LoVo (cell line): ENCODE results near the gene HRH2.
"Not testable (repeated sequence)": the region's sequence is repeated elsewhere in the genome, so short reads cannot be mapped to it uniquely, and the experiment has no call there.

ENCODE experiments used
- DNase-seq: peaks from one replicate; pipeline ENCODE4 v3.0.0-alpha.2; 2016; ENCODE audit warnings: low spot score

The HRH2 gene

GRCh38 chr5:175740014-175740413, 82.1 kb downstream of the HRH2 start:
- DNase-seq, result no peak

- DNase-seq, result no peak
Measured at GRCh38 chr5:175741556-175741955, 83.7 kb downstream of the HRH2 start.

GRCh38 chr5:175742290-175742994, 84.6 kb downstream of the HRH2 start:
- no peak for DNase-seq

GRCh38 chr5:175743676-175744210, 85.9 kb downstream of the HRH2 start:
- DNase-seq, result no peak

GRCh38 chr5:175745210-175745609, 87.3 kb downstream of the HRH2 start:
- no peak for DNase-seq

- DNase-seq, result no peak
Measured at GRCh38 chr5:175746851-175747250, 89.0 kb downstream of the HRH2 start.

- no peak for DNase-seq
Measured at GRCh38 chr5:175747539-175748060, 89.7 kb downstream of the HRH2 start.

- no peak for DNase-seq
Measured at GRCh38 chr5:175748650-175749049, 90.8 kb downstream of the HRH2 start.

- DNase-seq, result no peak
Measured at GRCh38 chr5:175749591-175749990, 91.7 kb downstream of the HRH2 start.

- no peak for DNase-seq
Measured at GRCh38 chr5:175750511-175750931, 92.7 kb downstream of the HRH2 start.

GRCh38 chr5:175751369-175751768, 93.5 kb downstream of the HRH2 start:
- no peak for DNase-seq

GRCh38 chr5:175752826-175753535, 95.1 kb downstream of the HRH2 start:
- DNase-seq, result no peak

- no peak for DNase-seq
Measured at GRCh38 chr5:175753536-175754402, 95.9 kb downstream of the HRH2 start.

GRCh38 chr5:175759991-175760390, 102.1 kb downstream of the HRH2 start:
- not testable (repeated sequence) for DNase-seq
